ENCODE results near the gene MAML3. TPM values are rescaled to one million over a fixed set of nuclear protein-coding genes. Genes with fewer than 3 reads are reported as not detected.

MAML3 gene
- total RNA-seq, 2 donors from 2014 or later = 29.2 to 32.2 TPM

DNA sequence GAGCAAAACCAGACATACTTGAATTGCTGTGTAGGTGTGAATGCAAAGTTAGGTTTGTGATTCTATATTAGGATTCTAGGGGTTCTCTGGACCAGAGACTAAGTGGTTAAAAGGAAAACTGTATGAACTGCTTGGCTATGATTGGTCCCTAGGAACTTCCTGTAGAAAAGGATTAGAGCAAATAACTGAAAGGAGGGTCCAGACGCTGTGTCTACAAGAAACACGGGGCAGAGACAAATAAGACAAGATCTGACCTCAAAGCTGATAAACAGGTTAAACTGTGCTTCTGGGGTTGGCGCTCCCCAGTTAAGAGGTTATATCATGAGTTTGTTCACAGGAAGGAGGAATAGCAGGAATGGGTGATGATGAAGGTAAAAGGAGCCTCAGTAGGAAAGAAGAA lies 304.8 kb downstream of the MAML3 start:
- H3K4me3 ChIP-seq (ENCODE audit: low read length) = peak overlapping the region; percentile 50
- TF ChIP-seq, protein P1, sequence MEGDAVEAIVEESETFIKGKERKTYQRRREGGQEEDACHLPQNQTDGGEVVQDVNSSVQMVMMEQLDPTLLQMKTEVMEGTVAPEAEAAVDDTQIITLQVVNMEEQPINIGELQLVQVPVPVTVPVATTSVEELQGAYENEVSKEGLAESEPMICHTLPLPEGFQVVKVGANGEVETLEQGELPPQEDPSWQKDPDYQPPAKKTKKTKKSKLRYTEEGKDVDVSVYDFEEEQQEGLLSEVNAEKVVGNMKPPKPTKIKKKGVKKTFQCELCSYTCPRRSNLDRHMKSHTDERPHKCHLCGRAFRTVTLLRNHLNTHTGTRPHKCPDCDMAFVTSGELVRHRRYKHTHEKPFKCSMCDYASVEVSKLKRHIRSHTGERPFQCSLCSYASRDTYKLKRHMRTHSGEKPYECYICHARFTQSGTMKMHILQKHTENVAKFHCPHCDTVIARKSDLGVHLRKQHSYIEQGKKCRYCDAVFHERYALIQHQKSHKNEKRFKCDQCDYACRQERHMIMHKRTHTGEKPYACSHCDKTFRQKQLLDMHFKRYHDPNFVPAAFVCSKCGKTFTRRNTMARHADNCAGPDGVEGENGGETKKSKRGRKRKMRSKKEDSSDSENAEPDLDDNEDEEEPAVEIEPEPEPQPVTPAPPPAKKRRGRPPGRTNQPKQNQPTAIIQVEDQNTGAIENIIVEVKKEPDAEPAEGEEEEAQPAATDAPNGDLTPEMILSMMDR (conservative IDR thresholded peaks at IDR 0.05) = no peak
- H3K27ac ChIP-seq (ENCODE audit: low read depth, low read length) = no peak overlapping the region
- Mint-ChIP-seq H3K36me3 (ENCODE audit: low read depth) (no peaks in the 10 kb centered on the region), H3K4me1 (peaks cover 70% of the 10 kb centered on the region), H3K27me3 (ENCODE audit: insufficient read depth) (no peaks in the 10 kb centered on the region), H3K27ac (peak overlapping the region; percentile 56), H3K9me3 (no peaks in the 10 kb centered on the region), H3K4me3 (peak overlapping the region; percentile 11)
- H3K9me3 ChIP-seq (ENCODE audit: control insufficient read depth, low read length) = no peaks in the 10 kb centered on the region
- WGBS, 2 experiments (ENCODE audit: insufficient coverage in 1 of 2, insufficient read length in 1 of 2) = 34 to 58% methylated on average over 2 to 3 of the region's 3 CpGs
- peaks cover 39% of the 10 kb centered on the region for H3K4me1 ChIP-seq (ENCODE audit: control insufficient read depth, insufficient read depth, low read length)
- no peaks in the 10 kb centered on the region for H3K27me3 ChIP-seq (ENCODE audit: control insufficient read depth, insufficient read depth, low read length, poor library complexity, severe bottlenecking)
- H3K36me3 ChIP-seq (ENCODE audit: control insufficient read depth, insufficient read depth, low read length) = peaks cover 3% of the 10 kb centered on the region
- no peak for DNase-seq
- H3K9ac ChIP-seq (ENCODE audit: extremely low read depth, low read length, poor library complexity, severe bottlenecking) = no peak overlapping the region

DNA sequence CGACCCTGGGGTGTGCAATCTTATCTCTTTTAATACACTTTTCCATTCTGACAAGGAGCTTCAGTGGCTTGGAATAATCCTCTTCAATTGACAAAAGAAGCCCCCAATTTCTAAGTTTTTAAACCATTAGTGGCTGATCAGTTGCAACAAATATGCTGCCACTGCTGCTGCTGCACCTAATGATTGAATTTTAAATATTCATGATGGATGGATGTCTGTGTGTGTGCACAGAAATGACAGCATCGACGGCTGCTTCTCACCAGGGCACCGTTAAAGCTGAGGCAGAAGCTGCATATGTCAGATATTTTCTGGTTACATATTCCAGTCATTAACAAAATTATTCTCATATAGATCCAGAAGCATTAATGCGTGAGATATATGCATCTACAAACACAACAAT lies 306.0 kb downstream of the MAML3 start:
- Histone ChIP-seq H3K4me1 (ENCODE audit: control insufficient read depth, insufficient read depth, low read length) (peaks cover 38% of the 10 kb centered on the region), H3K9me3 (ENCODE audit: control insufficient read depth, low read length) (no peaks in the 10 kb centered on the region), H3K27ac (ENCODE audit: low read depth, low read length) (no peak overlapping the region), H3K36me3 (ENCODE audit: control insufficient read depth, insufficient read depth, low read length) (peaks cover 3% of the 10 kb centered on the region), H3K27me3 (ENCODE audit: control insufficient read depth, insufficient read depth, low read length, poor library complexity, severe bottlenecking) (no peaks in the 10 kb centered on the region), H3K4me3 (ENCODE audit: low read length) (peak overlapping the region; percentile 32), H3K9ac (ENCODE audit: extremely low read depth, low read length, poor library complexity, severe bottlenecking) (no peak overlapping the region)
- no peak for DNase-seq
- Mint-ChIP-seq H3K27me3 (ENCODE audit: insufficient read depth) (no peaks in the 10 kb centered on the region), H3K9me3 (no peaks in the 10 kb centered on the region), H3K4me1 (peaks cover 59% of the 10 kb centered on the region), H3K4me3 (no peak overlapping the region), H3K27ac (no peak overlapping the region), H3K36me3 (ENCODE audit: low read depth) (no peaks in the 10 kb centered on the region)
- TF ChIP-seq, protein P1 (conservative IDR thresholded peaks at IDR 0.05) = no peak
- WGBS, 2 experiments (ENCODE audit: insufficient coverage in 1 of 2, insufficient read length in 1 of 2) = 79 to 100% methylated on average over 1 to 5 of the region's 5 CpGs

DNA sequence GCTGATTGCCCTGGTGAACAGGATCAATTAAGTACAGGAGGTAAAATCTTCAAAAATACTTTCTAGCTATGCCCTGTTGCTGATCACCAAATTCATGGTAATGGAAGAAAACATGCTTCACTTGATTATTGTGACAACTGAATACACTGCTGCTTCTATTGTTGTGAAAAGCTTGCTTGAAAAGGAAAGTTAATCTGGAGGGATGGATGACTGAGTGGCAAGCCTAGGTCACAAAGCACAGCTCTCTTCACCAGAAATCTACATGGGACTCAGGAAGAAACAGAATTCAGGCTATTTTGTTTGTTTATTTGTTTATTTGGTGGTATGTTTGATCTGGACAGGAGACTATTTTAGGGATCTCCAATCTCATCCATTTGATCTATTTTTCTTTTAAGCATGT lies 306.4 kb downstream of the MAML3 start:
- peaks cover 3% of the 10 kb centered on the region for H3K36me3 ChIP-seq (ENCODE audit: control insufficient read depth, insufficient read depth, low read length)
- Mint-ChIP-seq H3K36me3 (ENCODE audit: low read depth) (peaks cover 2% of the 10 kb centered on the region), H3K27me3 (ENCODE audit: insufficient read depth) (no peaks in the 10 kb centered on the region), H3K27ac (no peak overlapping the region), H3K9me3 (no peaks in the 10 kb centered on the region), H3K4me1 (peaks cover 55% of the 10 kb centered on the region), H3K4me3 (no peak overlapping the region)
- H3K4me3 ChIP-seq (ENCODE audit: low read length) = peak overlapping the region; percentile 32
- DNase-seq = no peak
- H3K9ac ChIP-seq (ENCODE audit: extremely low read depth, low read length, poor library complexity, severe bottlenecking) = no peak overlapping the region
- no peaks in the 10 kb centered on the region for H3K27me3 ChIP-seq (ENCODE audit: control insufficient read depth, insufficient read depth, low read length, poor library complexity, severe bottlenecking)
- H3K4me1 ChIP-seq (ENCODE audit: control insufficient read depth, insufficient read depth, low read length) = peaks cover 34% of the 10 kb centered on the region
- TF ChIP-seq, protein P1 (conservative IDR thresholded peaks at IDR 0.05) = no peak
- H3K27ac ChIP-seq (ENCODE audit: low read depth, low read length) = no peak overlapping the region
- no peaks in the 10 kb centered on the region for H3K9me3 ChIP-seq (ENCODE audit: control insufficient read depth, low read length)
